ENCODE results near the gene EIF3M. TPM values are rescaled to one million over a fixed set of nuclear protein-coding genes. Genes with fewer than 3 reads are reported as not detected.

The EIF3M gene
- total RNA-seq (2021; fragmentation: NEBNext Ultra II Directional; extraction: Animal tissue kit (Norgen Biotek cat#: 25700)) (413 and 444 TPM in 2 replicates), polyA plus RNA-seq (2011; rRNA removed) (182 and 302 TPM in 2 replicates), polyA minus RNA-seq (2011; rRNA and poly(A)+ RNA removed) (147 and 208 TPM in 2 replicates)
- 485 TPM for polyA plus RNA-seq (2011; cell fraction: cytosol; rRNA removed)
- 90.3 TPM for polyA plus RNA-seq (2011; cell fraction: nucleus; rRNA removed)
- polyA plus RNA-seq (2012, experiment 1 of 2), result 354 to 622 TPM (median 455 TPM) in 4 replicates
- 55.4 TPM for polyA plus RNA-seq (2012, experiment 2 of 2)
- polyA plus RNA-seq (2013, experiment 1 of 2), result 498 TPM
- polyA plus RNA-seq (2013, experiment 2 of 2), result 489 TPM
- 120 TPM for polyA minus RNA-seq (2011; cell fraction: cytosol; rRNA and poly(A)+ RNA removed)
- 81.5 TPM for polyA minus RNA-seq (2011; cell fraction: nucleus; rRNA and poly(A)+ RNA removed)
- long read RNA-seq, experiment 1, full-length matches to known transcripts, result 257 of 397 reads
- long read RNA-seq, experiment 1, partial matches to known transcripts, result 121 of 397 reads
- long read RNA-seq, experiment 1, other reads (novel, unspliced or antisense), result 19 of 397 reads
- long read RNA-seq, experiment 2, full-length matches to known transcripts, result 456 of 510 reads
- long read RNA-seq, experiment 2, partial matches to known transcripts, result 23 of 510 reads
- long read RNA-seq, experiment 2, other reads (novel, unspliced or antisense), result 31 of 510 reads

DNA sequence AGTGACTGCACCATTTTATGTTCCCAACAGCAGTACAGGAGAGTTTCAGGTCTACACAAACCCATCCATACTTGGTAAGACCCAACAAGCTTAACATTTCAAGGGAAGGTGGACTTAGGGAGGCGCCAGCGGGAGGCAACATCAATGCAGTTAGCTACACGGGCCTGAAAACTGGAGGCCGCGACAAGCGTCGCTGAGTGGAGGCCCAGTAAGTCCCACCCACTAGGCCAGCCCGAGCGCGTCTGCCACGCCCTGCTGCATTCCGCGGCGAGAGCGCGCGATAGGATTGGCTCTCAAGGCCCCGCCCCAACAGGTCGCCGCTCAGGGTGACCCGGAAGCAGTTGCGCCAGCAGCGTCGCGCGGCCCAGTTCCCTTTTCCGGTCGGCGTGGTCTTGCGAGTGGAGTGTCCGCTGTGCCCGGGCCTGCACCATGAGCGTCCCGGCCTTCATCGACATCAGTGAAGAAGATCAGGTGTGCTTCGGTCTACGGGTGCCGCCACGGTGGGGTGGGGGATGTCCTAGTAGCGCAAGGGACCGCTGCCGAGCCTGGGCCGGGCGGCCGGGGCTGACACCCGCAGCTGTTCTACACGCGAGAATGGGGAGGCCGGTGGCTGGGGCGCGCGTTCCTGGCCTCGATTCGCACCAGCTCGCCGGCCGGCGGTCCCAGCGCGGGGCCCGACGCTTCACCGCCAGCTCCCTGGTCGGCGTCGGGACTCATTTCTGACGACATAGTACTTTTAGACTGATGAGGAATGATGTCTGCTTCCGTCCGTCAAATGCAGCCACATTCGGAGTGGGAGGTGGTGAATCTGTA, at the start of gene EIF3M:
TSS of gene EIF3M (plus strand) at position 373 of the 813 bp plus-strand sequence. CDS start at position 430, 57 bp downstream.
- H3K27me3 ChIP-seq (replicated peaks in 1 of 4; ENCODE audit: control insufficient read depth in 3 of 4, extremely low read depth in 1 of 4, insufficient read depth in 3 of 4, low read length in 3 of 4), result no peaks in the 10 kb centered on the region
- peak within 1 kb of the TSS; percentile 83; the same call in 1 of the 2 replicates for H3K18ac ChIP-seq (ENCODE audit: extremely low read depth, low read length)
- peak within 1 kb of the TSS; percentile 67 to 99 (median 94) for H3K4me3 ChIP-seq (ENCODE audit: extremely low read depth in 1 of 4, insufficient read depth in 2 of 4, low read depth in 3 of 4, low read length in 4 of 4)
- peak within 1 kb of the TSS; percentile 36; the same call in 1 of the 2 replicates for H2BK15ac ChIP-seq (ENCODE audit: low read length)
- H3K79me1 ChIP-seq (ENCODE audit: low read depth, low read length), result no peaks in the 10 kb centered on the region; the same call in none of the 2 replicates
- H3K56ac ChIP-seq (replicated peaks; ENCODE audit: insufficient read length, low read depth, low read length), result peak within 1 kb of the TSS; percentile 54
- H3K9ac ChIP-seq (replicated peaks in 1 of 4; ENCODE audit: extremely low read depth in 1 of 4, low read depth in 3 of 4, low read length in 3 of 4), result peak within 1 kb of the TSS; percentile 87 to 92 (median 89)
- peaks cover 5 to 6% of the 10 kb centered on the region in 2 experiments for H4K20me1 ChIP-seq (replicated peaks in 1 of 2; ENCODE audit: control insufficient read depth in 1 of 2, insufficient read depth in 2 of 2, low read length in 2 of 2)
- no peak within 1 kb of the TSS for H2AK5ac ChIP-seq (ENCODE audit: low read depth, low read length)
- H3K23ac ChIP-seq (ENCODE audit: insufficient read length), result no peak within 1 kb of the TSS
- H4K8ac ChIP-seq (ENCODE audit: extremely low read depth, insufficient read depth, low read length), result peak within 1 kb of the TSS; percentile 95; the same call in 1 of the 2 replicates
- no peak within 1 kb of the TSS for H2BK20ac ChIP-seq (ENCODE audit: low read length)
- peak within 1 kb of the TSS; percentile 96 for H2AFZ ChIP-seq (ENCODE audit: low read length)
- H4K91ac ChIP-seq (replicated peaks; ENCODE audit: insufficient read length, low read length), result peak within 1 kb of the TSS; percentile 7
- peak within 1 kb of the TSS; percentile 66 for H3K4ac ChIP-seq (replicated peaks; ENCODE audit: insufficient read length, low read depth, low read length)
- H2BK12ac ChIP-seq (ENCODE audit: low read depth, low read length), result peak within 1 kb of the TSS; percentile 71
- peaks cover 0 to 5% (median 4%) of the 10 kb centered on the region in 4 experiments; a peak in 6 of 8 replicates for H3K36me3 ChIP-seq (ENCODE audit: control insufficient read depth in 2 of 4, insufficient read depth in 4 of 4, low read length in 3 of 4)
- peaks cover 34 to 49% of the 10 kb centered on the region in 2 experiments for H3K79me2 ChIP-seq (ENCODE audit: control insufficient read depth in 1 of 2, insufficient read depth in 2 of 2, low read length in 2 of 2)
- H2BK5ac ChIP-seq (ENCODE audit: low read depth, low read length), result peak within 1 kb of the TSS; percentile 90
- CTCF ChIA-PET (ENCODE audit: partially characterized antibody), result interaction anchor here (1.1 kb wide), 1 partner anchor 226 kb away, joined by 3 read pairs; no protein-coding TSS in a partner anchor
- FAIRE-seq (peak; percentile 24), DNase-seq (ENCODE audit: low read depth in 1 of 2, low spot score in 2 of 2) (peak; percentile 92 to 94)
- no peak within 1 kb of the TSS for H2BK120ac ChIP-seq (replicated peaks; ENCODE audit: low read depth, low read length)
- POLR2A ChIA-PET (ENCODE audit: partially characterized antibody), result interaction anchor here (0.5 to 1.9 kb wide), 19 partner anchors 9 to 501 kb away, joined by 3 to 7 read pairs (median 4); no protein-coding TSS in a partner anchor
- 1% methylated on average over 57 of the region's 70 CpGs; no CpG with 5 or more reads in 1 of the 2 experiments for WGBS, 2 experiments (ENCODE audit: extremely low coverage in 1 of 2, insufficient coverage in 1 of 2, insufficient read length in 1 of 2, insufficient replicate concordance in 2 of 2, low coverage in 1 of 2, low lambda C conversion rate in 2 of 2, missing lambda C conversion rate in 1 of 2)
- H3K4me1 ChIP-seq (replicated peaks in 1 of 4; ENCODE audit: control insufficient read depth in 3 of 4, insufficient read depth in 4 of 4, low read length in 3 of 4), result peaks cover 0 to 2% (median under 1%) of the 10 kb centered on the region in 4 experiments; a peak in 3 of 7 replicates
- peak within 1 kb of the TSS; percentile 69 for H4K5ac ChIP-seq (ENCODE audit: insufficient read length, low read depth, low read length)
- peak within 1 kb of the TSS; percentile 69; the same call in 1 of the 2 replicates for H3K27ac ChIP-seq (ENCODE audit: low read depth, low read length)
- peaks cover 5% of the 10 kb centered on the region; the same call in 1 of the 2 replicates for H3K23me2 ChIP-seq (ENCODE audit: low read depth, low read length)
- no peak within 1 kb of the TSS for H3K14ac ChIP-seq (ENCODE audit: insufficient read length)
- H3K9me3 ChIP-seq (ENCODE audit: insufficient read depth in 2 of 2, low read depth in 1 of 2, low read length in 1 of 2), result no peaks in the 10 kb centered on the region
- peak within 1 kb of the TSS; percentile 63 to 75 for H3K4me2 ChIP-seq (ENCODE audit: insufficient read depth in 1 of 2, low read depth in 2 of 2, low read length in 2 of 2)
- TF ChIP-seq TEAD4 (IDR thresholded peaks at IDR 0.05; ENCODE audit: low read depth, low read length) (peak; percentile 95), BACH1 (IDR thresholded peaks at IDR 0.05; ENCODE audit: low read length) (no peak), RBBP5 (IDR thresholded peaks at IDR 0.05; ENCODE audit: borderline replicate concordance, low read depth, low read length) (peak; percentile 92), EZH2 (IDR thresholded peaks at IDR 0.05; ENCODE audit: low read depth, low read length, severe bottlenecking) (no peak), POLR2AphosphoS5 (IDR thresholded peaks at IDR 0.05; ENCODE audit: low read depth, low read length) (peak; percentile 95)
- TF ChIP-seq, protein P1, sequence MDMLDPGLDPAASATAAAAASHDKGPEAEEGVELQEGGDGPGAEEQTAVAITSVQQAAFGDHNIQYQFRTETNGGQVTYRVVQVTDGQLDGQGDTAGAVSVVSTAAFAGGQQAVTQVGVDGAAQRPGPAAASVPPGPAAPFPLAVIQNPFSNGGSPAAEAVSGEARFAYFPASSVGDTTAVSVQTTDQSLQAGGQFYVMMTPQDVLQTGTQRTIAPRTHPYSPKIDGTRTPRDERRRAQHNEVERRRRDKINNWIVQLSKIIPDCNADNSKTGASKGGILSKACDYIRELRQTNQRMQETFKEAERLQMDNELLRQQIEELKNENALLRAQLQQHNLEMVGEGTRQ (IDR thresholded peaks at IDR 0.05; ENCODE audit: low read length), result no peak

All from H1 (cell line).